Lower lobe of right lung (tissue), 2 donors: Measurements from ENCODE around the gene PDZRN4. TPM values are rescaled to one million over a fixed set of nuclear protein-coding genes. Genes with fewer than 3 reads are reported as not detected.
"Not testable (repeated sequence)": the region's sequence is repeated elsewhere in the genome, so short reads cannot be mapped to it uniquely, and the experiment has no call there.

Experiments used
- ATAC-seq, 2 donors: fragments of 200-7000 bp; cut with Tn5 transposase; one replicate each; pipeline ENCODE4 v1.9.1; 2020 to 2022; ENCODE audit warnings: mild to moderate bottlenecking in 2 of 2, moderate library complexity in 2 of 2
- DNase-seq: peaks from one replicate; pipeline ENCODE4 v3.0.0-alpha.2; 2020
- H3K27ac ChIP-seq: fragments of 200-600 bp; one replicate; pipeline ENCODE4 v1.8.0; 2022
- H3K27me3 ChIP-seq: fragments of 200-600 bp; one replicate; pipeline ENCODE4 v1.8.0; 2022; ENCODE audit warnings: low read depth
- H3K36me3 ChIP-seq: fragments of 200-600 bp; one replicate; pipeline ENCODE4 v1.8.0; 2022; ENCODE audit warnings: mild to moderate bottlenecking
- H3K4me1 ChIP-seq: fragments of 200-600 bp; one replicate; pipeline ENCODE4 v1.8.0; 2022
- H3K4me3 ChIP-seq: fragments of 200-600 bp; one replicate; pipeline ENCODE4 v1.8.0; 2022; ENCODE audit warnings: mild to moderate bottlenecking
- H3K9me3 ChIP-seq: fragments of 200-600 bp; one replicate; pipeline ENCODE4 v1.8.0; 2022
- intact Hi-C: fragments of 100-400 bp; cut with DNase I; formaldehyde crosslinking; loops from one replicate; pipeline ENCODE4 v1.11.0; 2022
- total RNA-seq: library from RNA; stranded (reverse); fragmentation: NEBNext Ultra II Directional; extraction: Animal tissue kit (Norgen Biotek cat#: 25700); gene quantifications from one replicate; pipeline ENCODE4 v1.2.1, GENCODE V29; 2021
- TF ChIP-seq, protein P1 (sequence below): fragments of 200-600 bp; IDR thresholded peaks from one replicate; pipeline ENCODE4 v1.8.0; 2022; ENCODE audit warnings: antibody characterized with exemption, mild to moderate bottlenecking
- donor health status: DM: no; HTN: yes; CAD: no; lungs with severe emphysema.

PDZRN4 gene
- total RNA-seq, 1 donor from 2014 or later: 1.6 TPM

DNA sequence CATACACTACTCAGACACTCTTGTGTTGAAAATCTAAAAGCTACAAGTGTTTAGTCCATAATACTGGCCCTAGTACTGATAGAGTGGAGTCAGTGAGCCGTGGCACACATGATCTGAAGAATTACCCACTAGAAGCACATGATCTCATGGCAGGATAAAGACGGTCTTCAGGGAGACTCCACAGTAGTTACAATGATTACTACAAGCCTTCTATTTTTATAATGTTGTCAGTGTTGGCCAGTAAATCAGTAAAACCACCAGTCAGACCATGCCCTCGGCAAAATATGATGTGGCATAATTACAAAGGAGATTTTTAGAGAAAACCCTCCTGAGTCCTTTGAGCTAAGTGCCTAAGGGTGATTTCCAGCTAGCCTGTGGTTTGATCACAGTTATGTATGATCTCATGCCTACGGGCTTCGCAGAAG lies 114.9 kb downstream of the PDZRN4 start:
- no peak for ATAC-seq
- H3K4me3 ChIP-seq: no peak overlapping the region
- H3K36me3 ChIP-seq: no peaks in the 10 kb centered on the region
- no peak for DNase-seq
- H3K4me1 ChIP-seq: no peaks in the 10 kb centered on the region
- no peaks in the 10 kb centered on the region for H3K9me3 ChIP-seq
- no peaks in the 10 kb centered on the region for H3K27me3 ChIP-seq
- intact Hi-C loops: no loop called here
- H3K27ac ChIP-seq: no peak overlapping the region
- TF ChIP-seq, protein P1, sequence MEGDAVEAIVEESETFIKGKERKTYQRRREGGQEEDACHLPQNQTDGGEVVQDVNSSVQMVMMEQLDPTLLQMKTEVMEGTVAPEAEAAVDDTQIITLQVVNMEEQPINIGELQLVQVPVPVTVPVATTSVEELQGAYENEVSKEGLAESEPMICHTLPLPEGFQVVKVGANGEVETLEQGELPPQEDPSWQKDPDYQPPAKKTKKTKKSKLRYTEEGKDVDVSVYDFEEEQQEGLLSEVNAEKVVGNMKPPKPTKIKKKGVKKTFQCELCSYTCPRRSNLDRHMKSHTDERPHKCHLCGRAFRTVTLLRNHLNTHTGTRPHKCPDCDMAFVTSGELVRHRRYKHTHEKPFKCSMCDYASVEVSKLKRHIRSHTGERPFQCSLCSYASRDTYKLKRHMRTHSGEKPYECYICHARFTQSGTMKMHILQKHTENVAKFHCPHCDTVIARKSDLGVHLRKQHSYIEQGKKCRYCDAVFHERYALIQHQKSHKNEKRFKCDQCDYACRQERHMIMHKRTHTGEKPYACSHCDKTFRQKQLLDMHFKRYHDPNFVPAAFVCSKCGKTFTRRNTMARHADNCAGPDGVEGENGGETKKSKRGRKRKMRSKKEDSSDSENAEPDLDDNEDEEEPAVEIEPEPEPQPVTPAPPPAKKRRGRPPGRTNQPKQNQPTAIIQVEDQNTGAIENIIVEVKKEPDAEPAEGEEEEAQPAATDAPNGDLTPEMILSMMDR: no peak

DNA sequence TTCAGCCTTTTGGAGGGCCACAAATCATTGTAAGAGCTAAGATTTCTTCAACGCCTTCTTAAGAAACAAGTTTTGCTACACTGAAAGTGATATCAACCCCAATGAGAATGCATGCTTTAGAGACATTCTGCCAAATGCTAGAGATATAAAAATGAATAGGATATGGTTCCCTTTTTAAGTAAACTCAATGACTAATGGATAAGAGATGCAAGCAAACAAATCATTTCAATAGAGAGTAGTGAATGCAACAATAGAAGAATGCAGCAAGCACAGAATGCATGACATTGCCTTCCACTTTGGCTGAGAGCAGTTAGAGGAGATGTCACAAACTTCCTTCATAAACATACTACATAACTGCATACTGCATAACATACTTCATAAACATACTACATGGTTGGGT lies 116.4 kb downstream of the PDZRN4 start:
- Histone ChIP-seq H3K4me3 (no peak overlapping the region), H3K27ac (no peak overlapping the region), H3K36me3 (no peaks in the 10 kb centered on the region), H3K9me3 (no peaks in the 10 kb centered on the region), H3K4me1 (no peaks in the 10 kb centered on the region), H3K27me3 (no peaks in the 10 kb centered on the region)
- intact Hi-C loops: no loop called here
- ATAC-seq (no peak), DNase-seq (no peak)
- TF ChIP-seq, protein P1: no peak

DNA sequence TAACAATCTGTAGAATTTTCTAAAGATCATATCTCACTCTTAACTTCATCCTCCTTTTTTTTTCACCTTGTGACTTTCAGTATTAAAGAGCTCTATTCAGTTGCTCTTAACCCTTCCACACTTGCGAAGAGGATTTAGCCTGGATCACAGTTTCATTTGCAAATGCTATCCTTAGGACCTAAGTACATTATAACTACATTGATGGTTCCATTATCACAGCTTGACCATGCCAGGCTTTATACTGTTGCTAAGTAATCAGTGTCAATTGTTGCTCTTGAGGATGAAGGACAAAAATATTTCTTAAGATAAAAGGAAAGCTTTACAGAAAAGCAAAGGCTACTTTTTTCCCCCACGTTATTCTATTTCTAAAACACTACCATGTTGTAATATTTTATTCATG lies 122.2 kb downstream of the PDZRN4 start:
- no peak overlapping the region for H3K27ac ChIP-seq
- ATAC-seq (no peak), DNase-seq (no peak)
- no peaks in the 10 kb centered on the region for H3K36me3 ChIP-seq
- no peak overlapping the region for H3K4me3 ChIP-seq
- H3K4me1 ChIP-seq: no peaks in the 10 kb centered on the region
- no peaks in the 10 kb centered on the region for H3K27me3 ChIP-seq
- no peaks in the 10 kb centered on the region for H3K9me3 ChIP-seq
- TF ChIP-seq, protein P1: no peak
- intact Hi-C loops: no loop called here

DNA sequence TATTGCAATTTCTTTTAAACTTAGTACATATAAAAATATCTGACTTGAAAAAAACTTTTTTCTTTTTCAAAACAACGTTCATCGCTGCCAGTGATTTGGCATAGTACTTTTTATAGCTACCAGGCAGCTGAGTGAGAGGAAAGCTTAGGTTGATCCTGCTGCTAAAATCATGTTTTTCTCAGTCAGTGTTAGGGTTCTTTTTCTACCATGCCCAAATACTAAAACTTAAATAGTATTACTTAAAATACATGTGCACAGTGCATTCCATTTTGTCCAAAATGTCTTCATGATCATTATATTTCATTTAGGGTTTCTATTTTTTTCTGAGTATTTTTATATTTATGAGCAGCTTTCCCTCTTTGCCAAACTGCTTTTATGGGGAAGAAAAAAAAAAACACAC lies 123.8 kb downstream of the PDZRN4 start:
- no peak overlapping the region for H3K27ac ChIP-seq
- H3K4me3 ChIP-seq: no peak overlapping the region
- H3K27me3 ChIP-seq: no peaks in the 10 kb centered on the region
- H3K4me1 ChIP-seq: no peaks in the 10 kb centered on the region
- no peaks in the 10 kb centered on the region for H3K36me3 ChIP-seq
- DNase-seq (no peak), ATAC-seq (no peak)
- no peaks in the 10 kb centered on the region for H3K9me3 ChIP-seq
- intact Hi-C loops: no loop called here
- TF ChIP-seq, protein P1: no peak

DNA sequence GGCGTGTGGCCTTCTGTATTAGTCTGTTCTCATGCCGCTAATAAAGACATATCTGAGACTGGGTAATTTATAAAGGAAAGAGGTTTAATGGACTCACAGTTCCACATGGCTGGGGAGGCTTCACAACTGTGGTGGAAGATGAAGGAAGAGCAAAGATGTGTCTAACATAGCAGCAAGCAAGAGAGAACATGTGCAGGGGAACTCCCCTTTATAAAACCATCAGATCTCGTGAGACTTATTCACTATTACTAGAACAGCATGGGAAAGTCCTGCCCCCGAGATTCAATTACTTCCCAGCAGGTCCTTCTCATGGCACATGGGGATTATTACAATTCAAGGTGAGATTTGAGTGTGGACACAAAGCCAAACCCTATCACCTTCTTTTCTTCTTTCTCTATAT lies 124.3 kb downstream of the PDZRN4 start:
- ATAC-seq, H3K27ac ChIP-seq, H3K36me3 ChIP-seq, H3K27me3 ChIP-seq, H3K9me3 ChIP-seq, H3K4me3 ChIP-seq, DNase-seq, H3K4me1 ChIP-seq, intact Hi-C loops: not testable (repeated sequence)

DNA sequence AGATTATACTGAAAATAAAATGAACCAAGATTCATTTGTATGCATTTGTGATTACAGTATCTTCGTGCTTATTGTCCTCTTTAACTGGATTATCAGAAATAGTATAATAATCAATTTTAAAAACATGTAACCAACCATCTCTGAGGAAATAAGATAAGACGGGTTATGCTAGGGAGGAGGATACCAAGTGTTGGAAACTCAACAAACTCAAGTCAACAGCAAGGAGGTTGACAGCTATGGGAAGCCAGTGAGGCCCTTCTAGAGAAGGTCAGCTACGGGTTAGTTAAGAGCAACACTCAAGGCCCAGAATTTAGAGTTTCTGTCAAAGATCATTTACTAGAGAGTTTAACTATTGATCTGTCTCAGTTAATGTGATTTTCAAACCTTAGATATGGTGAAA lies 137.2 kb downstream of the PDZRN4 start:
- no peak for ATAC-seq
- no peaks in the 10 kb centered on the region for H3K9me3 ChIP-seq
- no peaks in the 10 kb centered on the region for H3K36me3 ChIP-seq
- no peak for DNase-seq
- H3K4me1 ChIP-seq: no peaks in the 10 kb centered on the region
- no peak overlapping the region for H3K27ac ChIP-seq
- no peak overlapping the region for H3K4me3 ChIP-seq
- intact Hi-C loops: no loop called here
- H3K27me3 ChIP-seq: no peaks in the 10 kb centered on the region
- TF ChIP-seq, protein P1: no peak
